Fibroblast of skin of left quadriceps (primary cell): ENCODE data around the gene MLN.

Experiments
- DNase-seq, 2 experiments: peaks; one replicate each; pipeline ENCODE4 v3.0.0-alpha.2; 2013; ENCODE audit warnings: low read depth in 2 of 2

The MLN gene

GRCh38 chr6:33803571-33804053 lies at the start of gene MLN:
Gene MLN (minus strand): TSS chr6:33804003. CDS start chr6:33801163, 2,840 bp downstream.
- no peak for DNase-seq

- DNase-seq = no peak
These were observed 49.2 kb upstream of the MLN start for GRCh38 chr6:33853026-33853425.

- no peak for DNase-seq
These were observed 48.2 kb upstream of the MLN start for GRCh38 chr6:33851959-33852358.

GRCh38 chr6:33850869-33851541 lies 47.2 kb upstream of the MLN start:
- no peak for DNase-seq

- no peak for DNase-seq
These were observed 46.5 kb upstream of the MLN start for GRCh38 chr6:33850296-33850695.

- DNase-seq = no peak
These were observed 45.8 kb upstream of the MLN start for GRCh38 chr6:33849500-33850075.

GRCh38 chr6:33848484-33848883 lies 44.7 kb upstream of the MLN start:
- DNase-seq = no peak

GRCh38 chr6:33847867-33848266 lies 44.1 kb upstream of the MLN start:
- DNase-seq = no peak

GRCh38 chr6:33847078-33847477 lies 43.3 kb upstream of the MLN start:
- DNase-seq = no peak

GRCh38 chr6:33846226-33846625 lies 42.4 kb upstream of the MLN start:
- DNase-seq = no peak

- no peak for DNase-seq
These were observed 41.4 kb upstream of the MLN start for GRCh38 chr6:33845031-33845745.

- DNase-seq = no peak
These were observed 39.6 kb upstream of the MLN start for GRCh38 chr6:33843131-33844121.

GRCh38 chr6:33841868-33842267 lies 38.1 kb upstream of the MLN start:
- DNase-seq = no peak

GRCh38 chr6:33841070-33841469 lies 37.3 kb upstream of the MLN start:
- no peak for DNase-seq

- DNase-seq = peak; percentile 89 to 92
These were observed 36.5 kb upstream of the MLN start for GRCh38 chr6:33840048-33840926.

- DNase-seq = no peak
These were observed 35.7 kb upstream of the MLN start for GRCh38 chr6:33839399-33840047.

GRCh38 chr6:33838983-33839382 lies 35.2 kb upstream of the MLN start:
- no peak for DNase-seq

GRCh38 chr6:33837971-33838665 lies 34.3 kb upstream of the MLN start:
- peak; percentile 64 to 67 for DNase-seq

GRCh38 chr6:33836806-33837469 lies 33.1 kb upstream of the MLN start:
- DNase-seq = no peak
